Stimulated activated effector memory CD8-positive, alpha-beta T cell treated with anti-CD3 and anti-CD28 coated beads, Interleukin-12 subunit alpha, Interleukin-12 subunit beta, amount 100 ng/mL, for 72 hours (primary cell): Measurements from ENCODE around the gene MAN2B1.
"Not testable (repeated sequence)": the region's sequence is repeated elsewhere in the genome, so short reads cannot be mapped to it uniquely, and the experiment has no call there.

Experiments used
- ATAC-seq: fragments of 150-1000 bp; cut with Tn5 transposase; 2 replicates; pipeline ENCODE4 v1.10.0; 2021
- DNase-seq, 2 donors: peaks; one replicate each; pipeline ENCODE4 v3.0.0; 2021 to 2022; ENCODE audit warnings: low spot score in 2 of 2
- H3K27ac Mint-ChIP-seq: one replicate; pipeline ENCODE4 v1.8.0; 2022; ENCODE audit warnings: mild to moderate bottlenecking, mixed read lengths
- H3K36me3 Mint-ChIP-seq: one replicate; pipeline ENCODE4 v1.8.0; 2022; ENCODE audit warnings: mild to moderate bottlenecking, mixed read lengths
- H3K4me1 Mint-ChIP-seq: one replicate; pipeline ENCODE4 v1.8.0; 2022; ENCODE audit warnings: mixed read lengths
- H3K4me3 Mint-ChIP-seq: one replicate; pipeline ENCODE4 v1.8.0; 2022; ENCODE audit warnings: mild to moderate bottlenecking, mixed read lengths
- H3K9me3 Mint-ChIP-seq: one replicate; pipeline ENCODE4 v1.8.0; 2022; ENCODE audit warnings: mixed read lengths

MAN2B1 gene

GRCh38 chr19:12628040-12629022, 38.2 kb downstream of the MAN2B1 start:
- H3K36me3 Mint-ChIP-seq, result peaks cover 91% of the 10 kb centered on the region
- DNase-seq, result no peak
- ATAC-seq, result no peak

GRCh38 chr19:12626958-12627357, 39.6 kb downstream of the MAN2B1 start:
- H3K36me3 Mint-ChIP-seq, result peaks cover 98% of the 10 kb centered on the region
- DNase-seq (no peak), ATAC-seq (peak; percentile 71)
- H3K4me3 Mint-ChIP-seq, result no peak overlapping the region
- H3K9me3 Mint-ChIP-seq, result peaks cover 6% of the 10 kb centered on the region
- H3K4me1 Mint-ChIP-seq, result peaks cover 6% of the 10 kb centered on the region
- H3K27ac Mint-ChIP-seq, result no peak overlapping the region

More at GRCh38 chr19:12628040-12629022, 38.2 kb downstream of the MAN2B1 start:
- no peak overlapping the region for H3K4me3 Mint-ChIP-seq
- no peak overlapping the region for H3K27ac Mint-ChIP-seq
- H3K4me1 Mint-ChIP-seq, result peaks cover 6% of the 10 kb centered on the region
- H3K9me3 Mint-ChIP-seq, result peaks cover 6% of the 10 kb centered on the region

GRCh38 chr19:12623361-12624031, 43.0 kb downstream of the MAN2B1 start:
- DNase-seq, result no peak
- no peak for ATAC-seq
- H3K4me3 Mint-ChIP-seq, result no peak overlapping the region
- H3K27ac Mint-ChIP-seq, result no peak overlapping the region
- no peaks in the 10 kb centered on the region for H3K4me1 Mint-ChIP-seq
- H3K9me3 Mint-ChIP-seq, result peaks cover 6% of the 10 kb centered on the region
- peaks cover 80% of the 10 kb centered on the region for H3K36me3 Mint-ChIP-seq

- H3K36me3 Mint-ChIP-seq, result peaks cover 80% of the 10 kb centered on the region
- peak overlapping the region; percentile 37 for H3K27ac Mint-ChIP-seq
- not testable (repeated sequence) for H3K4me3 Mint-ChIP-seq, H3K4me1 Mint-ChIP-seq, DNase-seq, ATAC-seq, H3K9me3 Mint-ChIP-seq
These were observed 45.1 kb downstream of the MAN2B1 start for GRCh38 chr19:12621253-12622024.

GRCh38 chr19:12617646-12618045, 48.9 kb downstream of the MAN2B1 start:
- no peak for DNase-seq
- Mint-ChIP-seq H3K36me3 (peaks cover 79% of the 10 kb centered on the region), H3K4me1 (peaks cover 30% of the 10 kb centered on the region), H3K9me3 (no peaks in the 10 kb centered on the region), H3K27ac (no peak overlapping the region), H3K4me3 (no peak overlapping the region)
- ATAC-seq, result no peak

- ATAC-seq (no peak), DNase-seq (no peak)
- no peaks in the 10 kb centered on the region for H3K9me3 Mint-ChIP-seq
- peak overlapping the region; percentile 98 for H3K4me3 Mint-ChIP-seq
- H3K4me1 Mint-ChIP-seq, result peaks cover 27% of the 10 kb centered on the region
- peaks cover 62% of the 10 kb centered on the region for H3K36me3 Mint-ChIP-seq
- peak overlapping the region; percentile 95 for H3K27ac Mint-ChIP-seq
These were observed 55.2 kb downstream of the MAN2B1 start for GRCh38 chr19:12611361-12611699.

GRCh38 chr19:12610540-12611360, 55.8 kb downstream of the MAN2B1 start, which contains the start of the genes ZNF490 and ZNF791:
TSS of gene ZNF490 (minus strand) at chr19:12610813. CDS start at chr19:12610680, 133 bp downstream.
TSS of gene ZNF791 (plus strand) at chr19:12610920. CDS start at chr19:12611080, 160 bp downstream.
- peaks cover 60% of the 10 kb centered on the region for H3K36me3 Mint-ChIP-seq
- H3K27ac Mint-ChIP-seq, result peak within 1 kb of the TSS; percentile 95
- peak within 1 kb of the TSS; percentile 98 for H3K4me3 Mint-ChIP-seq
- no peaks in the 10 kb centered on the region for H3K9me3 Mint-ChIP-seq
- peaks cover 22% of the 10 kb centered on the region for H3K4me1 Mint-ChIP-seq
- DNase-seq, result peak; percentile 88 to 98
- ATAC-seq, result peak; percentile 98

- Mint-ChIP-seq H3K9me3 (no peaks in the 10 kb centered on the region), H3K4me1 (peaks cover 2% of the 10 kb centered on the region), H3K27ac (no peak overlapping the region), H3K36me3 (peaks cover 54% of the 10 kb centered on the region), H3K4me3 (no peak overlapping the region)
- DNase-seq (no peak), ATAC-seq (no peak)
These were observed 58.9 kb downstream of the MAN2B1 start for GRCh38 chr19:12607631-12608030.

- ATAC-seq, result no peak
- Mint-ChIP-seq H3K4me3 (no peak overlapping the region), H3K9me3 (no peaks in the 10 kb centered on the region), H3K36me3 (peaks cover 51% of the 10 kb centered on the region), H3K4me1 (no peaks in the 10 kb centered on the region), H3K27ac (no peak overlapping the region)
- no peak for DNase-seq
These were observed 59.7 kb downstream of the MAN2B1 start for GRCh38 chr19:12606796-12607195.

- DNase-seq, result no peak
- Mint-ChIP-seq H3K27ac (peak overlapping the region; percentile 52), H3K36me3 (peaks cover 61% of the 10 kb centered on the region)
These were observed 62.8 kb downstream of the MAN2B1 start for GRCh38 chr19:12603714-12604113.

GRCh38 chr19:12597594-12597993, 68.9 kb downstream of the MAN2B1 start:
- Mint-ChIP-seq H3K36me3 (peaks cover 39% of the 10 kb centered on the region), H3K4me1 (no peaks in the 10 kb centered on the region), H3K9me3 (no peaks in the 10 kb centered on the region), H3K4me3 (no peak overlapping the region), H3K27ac (no peak overlapping the region)
- ATAC-seq (no peak), DNase-seq (no peak)

More at GRCh38 chr19:12603714-12604113, 62.8 kb downstream of the MAN2B1 start:
- peak; percentile 92 for ATAC-seq
- Mint-ChIP-seq H3K4me1 (no peaks in the 10 kb centered on the region), H3K9me3 (no peaks in the 10 kb centered on the region), H3K4me3 (no peak overlapping the region)

- Mint-ChIP-seq H3K36me3 (peaks cover 39% of the 10 kb centered on the region), H3K4me1 (no peaks in the 10 kb centered on the region), H3K27ac (no peak overlapping the region), H3K9me3 (no peaks in the 10 kb centered on the region), H3K4me3 (no peak overlapping the region)
- DNase-seq (no peak), ATAC-seq (no peak)
These were observed 69.5 kb downstream of the MAN2B1 start for GRCh38 chr19:12596927-12597548.
